NCI-H1105 treated with DMSO at 0.1 percent for 48 hours (cell line): ENCODE results near the gene DCXR.

Source experiments
- DNase-seq: peaks from one replicate; lab custom pipeline; 2025; lab: John Stamatoyannopoulos, UW

DCXR gene

DNA sequence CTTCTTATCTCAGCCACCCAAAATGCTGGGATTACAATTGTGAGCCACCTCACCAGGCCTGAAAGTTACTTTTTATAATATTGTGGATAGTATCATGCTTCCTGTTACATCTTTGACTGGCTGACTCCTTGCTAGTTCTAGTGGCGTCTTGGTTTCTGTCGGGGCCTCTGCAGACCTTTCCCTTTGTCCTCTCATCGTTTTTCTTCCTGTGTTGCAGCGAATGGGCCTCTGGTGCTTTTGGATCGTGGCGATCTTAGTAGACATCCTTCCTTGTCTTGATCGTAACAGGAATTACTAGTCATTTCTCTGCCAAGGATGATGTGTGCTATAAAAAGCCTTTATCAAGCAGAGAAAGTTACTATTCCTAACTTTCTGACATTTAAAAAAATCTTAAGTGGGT, 39.3 kb downstream of the DCXR start:
- no peak for DNase-seq

GRCh38 chr17:81996757-81997441, 40.6 kb downstream of the DCXR start:
- DNase-seq, result no peak

- DNase-seq, result no peak
These were observed 41.2 kb downstream of the DCXR start for GRCh38 chr17:81996232-81996756.

DNA sequence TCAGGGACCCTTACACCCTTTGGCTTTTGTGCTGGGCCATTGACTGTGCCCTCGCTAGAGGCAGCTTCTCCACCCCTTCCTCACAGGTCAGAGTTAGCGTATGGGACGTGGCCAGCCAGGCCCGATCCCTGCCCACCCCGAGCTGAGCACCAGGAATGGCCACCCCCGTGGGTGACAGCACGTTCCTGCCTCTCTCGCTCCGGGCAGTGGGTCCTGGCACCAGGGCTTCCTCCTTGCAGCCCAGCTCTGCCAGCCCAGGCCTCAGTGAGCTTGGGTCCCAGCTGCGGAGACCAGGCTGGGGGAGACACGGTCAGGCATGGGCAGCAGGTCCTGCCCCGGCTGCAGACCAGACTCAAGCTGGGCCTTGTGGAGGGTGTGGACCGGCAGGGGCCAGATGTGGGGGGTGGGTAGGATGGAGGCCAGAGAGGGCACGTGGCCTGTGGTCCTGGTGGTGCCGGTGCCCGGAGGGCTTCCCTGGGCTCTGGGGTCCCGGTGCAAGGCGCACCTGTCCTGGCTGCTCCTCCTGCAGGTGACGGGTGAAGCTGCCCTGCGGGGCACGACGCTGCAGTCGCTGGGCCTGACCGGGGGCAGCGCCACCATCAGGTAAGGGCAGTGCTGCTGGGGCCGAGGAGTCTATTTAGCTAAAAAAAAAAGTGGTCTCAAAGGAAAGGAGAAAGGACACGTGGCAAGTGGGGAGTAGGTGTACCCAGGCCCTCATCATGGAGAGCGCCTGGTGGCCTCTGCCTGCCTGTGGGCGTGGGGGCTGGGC, 41.9 kb downstream of the DCXR start:
- no peak for DNase-seq

DNA sequence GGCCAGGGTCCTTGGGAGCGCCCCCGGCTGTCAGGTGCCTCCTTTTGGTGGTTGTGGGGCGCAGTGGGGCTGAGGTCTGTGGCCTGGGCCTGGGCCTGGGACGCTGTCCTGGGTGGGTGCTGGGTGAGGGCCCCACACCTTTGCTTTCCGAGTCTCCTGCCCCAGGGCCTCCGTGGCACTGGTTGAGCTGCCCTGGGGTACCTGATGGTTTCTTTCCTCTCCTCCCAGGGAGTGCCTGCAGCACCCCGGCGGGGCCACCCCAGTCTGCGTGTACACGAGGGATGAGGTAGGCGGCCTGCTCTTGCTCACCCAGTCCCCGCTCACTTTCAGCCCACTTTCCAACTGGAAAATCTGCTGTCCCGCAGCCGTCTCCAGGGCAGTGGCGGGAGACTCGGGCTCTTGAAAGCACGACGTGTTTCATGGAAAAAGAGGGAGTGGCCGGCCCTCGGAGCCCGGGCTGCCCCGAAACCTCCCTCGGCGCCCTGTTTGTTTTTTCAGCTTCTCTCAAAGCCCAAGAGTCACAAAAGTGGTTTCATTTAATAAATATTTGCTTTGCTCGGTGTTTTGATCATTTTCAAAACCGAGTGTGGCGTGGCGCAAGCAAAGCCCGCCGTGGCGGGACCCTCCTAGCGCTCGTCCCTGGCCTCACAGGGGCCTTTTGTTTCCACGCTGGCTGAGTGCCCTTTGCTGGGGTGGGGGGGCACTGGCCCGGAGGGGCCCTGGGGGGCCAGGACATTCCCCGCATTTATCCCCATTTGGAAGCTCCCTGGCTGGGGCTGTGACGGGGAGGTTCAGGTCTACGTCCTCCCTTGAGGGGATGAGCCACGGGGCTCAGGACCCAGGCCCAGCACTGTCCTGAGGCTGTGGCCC, 42.7 kb downstream of the DCXR start:
- DNase-seq, result no peak

DNA sequence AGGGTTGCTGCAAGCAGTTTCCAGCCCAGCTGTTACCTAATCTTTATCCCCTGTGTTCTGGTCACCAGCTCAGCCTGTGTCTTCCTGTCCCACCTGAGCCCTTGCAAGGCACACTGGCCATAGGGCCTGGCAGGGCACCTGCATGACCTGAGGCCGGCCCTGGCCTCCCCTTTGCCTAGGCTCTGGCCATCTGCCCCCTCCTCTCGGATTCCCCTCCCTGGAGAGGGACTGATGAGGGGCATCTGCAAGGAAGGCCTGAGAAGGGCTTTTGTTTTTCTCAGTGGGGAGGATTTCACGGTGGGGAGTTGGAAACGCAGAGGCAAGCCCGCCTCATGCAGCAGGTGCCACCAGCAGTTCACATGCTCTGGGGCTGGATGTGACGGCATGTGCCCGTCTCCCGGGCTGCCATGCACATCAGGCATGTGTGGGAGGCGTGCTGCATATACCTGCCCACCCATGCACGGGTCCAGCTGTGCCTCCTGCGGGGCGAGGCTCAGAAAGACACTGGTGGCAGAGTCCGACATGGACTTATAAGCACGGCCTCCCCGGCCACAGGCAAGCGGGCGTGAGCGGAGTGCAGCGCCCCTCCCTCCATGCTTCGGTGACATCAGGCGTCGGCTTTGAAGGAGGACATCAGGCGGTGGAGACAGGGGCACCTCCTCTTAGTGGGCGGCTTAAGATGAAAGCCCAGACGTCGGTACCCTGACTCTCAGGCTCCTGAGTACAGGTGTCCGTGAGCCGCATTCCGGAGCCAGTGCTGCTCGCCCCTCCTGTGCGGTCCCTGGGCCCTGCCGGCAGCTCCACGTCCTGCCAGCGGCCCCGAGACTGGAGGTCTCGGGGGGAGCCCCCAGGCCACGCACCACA, 43.5 kb downstream of the DCXR start:
- no peak for DNase-seq

- DNase-seq, result no peak
These were observed 45.0 kb downstream of the DCXR start for GRCh38 chr17:81992306-81993102.

- no peak for DNase-seq
These were observed 45.7 kb downstream of the DCXR start for GRCh38 chr17:81991684-81992305.

DNA sequence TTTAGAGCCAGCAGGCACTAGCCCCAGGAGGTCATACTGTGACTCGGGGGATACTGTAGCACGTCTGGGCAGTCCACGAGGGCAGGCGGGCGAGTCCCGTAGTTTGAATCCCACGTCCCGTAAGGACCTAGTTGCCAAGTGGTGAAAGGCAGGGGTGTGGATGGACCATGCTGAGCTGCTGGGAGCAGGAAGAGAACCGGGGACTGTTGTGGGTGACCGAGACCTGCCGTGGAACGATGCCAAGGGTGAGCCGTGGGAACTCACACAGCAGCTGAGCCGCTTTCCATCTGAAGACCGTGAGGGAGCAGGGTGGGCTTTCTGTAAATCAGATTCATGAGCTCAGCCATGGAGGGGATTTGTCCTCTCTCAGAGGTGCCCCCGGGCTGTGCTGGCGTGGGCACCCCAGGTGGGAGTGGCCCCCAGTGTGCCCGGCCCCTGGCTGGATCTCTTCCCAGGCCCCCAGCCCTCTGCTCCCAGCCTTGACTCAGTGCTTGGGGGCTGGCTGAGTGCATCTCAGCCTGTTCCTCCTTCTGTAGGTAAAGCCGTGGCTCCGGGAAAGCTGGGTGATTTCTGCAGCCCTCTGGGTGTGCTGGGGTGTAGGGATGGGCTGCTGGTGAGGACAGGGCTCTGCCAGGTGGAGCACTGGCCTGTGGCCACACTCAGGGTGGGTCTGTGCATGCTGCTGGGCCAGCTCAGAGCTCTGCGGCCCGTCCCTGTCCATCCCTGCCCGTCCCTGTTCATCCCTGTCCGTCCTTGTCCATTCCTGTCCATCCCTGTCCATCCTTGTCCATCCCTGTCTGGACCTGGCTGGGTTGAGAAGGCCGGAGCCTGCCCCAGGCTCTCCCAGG, 46.4 kb downstream of the DCXR start:
- DNase-seq, result no peak

- DNase-seq, result no peak
These were observed 50.2 kb downstream of the DCXR start for GRCh38 chr17:81987161-81987770.

DNA sequence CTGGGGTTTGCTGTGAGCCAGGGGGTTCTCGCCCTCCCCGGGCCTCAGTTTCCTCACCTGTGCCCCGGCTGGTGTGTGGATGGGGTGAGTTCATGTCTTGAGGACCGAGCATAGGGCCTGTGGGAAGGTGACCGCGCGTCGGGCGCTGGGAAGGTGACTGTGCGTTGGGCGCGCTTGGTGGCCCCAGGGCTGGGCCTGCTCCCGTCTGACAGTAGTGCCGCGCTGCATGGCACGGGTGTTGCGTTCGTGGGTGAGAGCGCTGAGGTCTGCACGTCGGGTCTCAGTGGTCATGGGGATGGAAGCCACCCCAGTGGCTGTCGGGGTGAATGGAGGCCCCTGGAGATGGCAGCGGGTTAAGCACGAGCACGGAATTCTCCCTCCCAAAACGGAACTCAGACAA, 50.9 kb downstream of the DCXR start:
- DNase-seq, result no peak
